H1 (cell line): ENCODE results near the gene UMPS. TPM values are rescaled to one million over a fixed set of nuclear protein-coding genes. Genes with fewer than 3 reads are reported as not detected.
"Not testable (repeated sequence)": the region's sequence is repeated elsewhere in the genome, so short reads cannot be mapped to it uniquely, and the experiment has no call there.

Source experiments
- CTCF ChIA-PET: fragments of 300-600 bp; sonication (Branson Sonifier 250); formaldehyde crosslinking; loops from one replicate; lab custom pipeline; 2021; ENCODE audit not compliant: partially characterized antibody; lab: Charles Lee
- POLR2A ChIA-PET: fragments of 300-600 bp; sonication (Branson Sonifier 250); formaldehyde crosslinking; loops from one replicate; lab custom pipeline; 2021; ENCODE audit warnings: inconsistent platforms; ENCODE audit not compliant: partially characterized antibody; lab: Charles Lee
- DNase-seq, 2 experiments: peaks; one replicate each; pipeline versions ENCODE4 v3.0.0 to v3.0.0-alpha.2; 2010 to 2022; ENCODE audit warnings: low spot score in 2 of 2, low read depth in 1 of 2, mixed read lengths in 1 of 2
- FAIRE-seq: peaks from 2 replicates; lab custom pipeline; 2011; peaks lifted over from hg19 to GRCh38; lab: Jason Lieb, UNC
- H2AFZ ChIP-seq: 2 replicates; pipeline ENCODE4 v1.8.1; 2012; ENCODE audit warnings: low read length, inconsistent platforms
- H2AK5ac ChIP-seq: 2 replicates; pipeline ENCODE4 v1.6.1; 2013; ENCODE audit warnings: low read depth, low read length
- H2BK120ac ChIP-seq: replicated peaks from 2 replicates; pipeline ENCODE3; 2013; ENCODE audit warnings: low read depth, low read length, inconsistent platforms
- H2BK12ac ChIP-seq: 2 replicates; pipeline ENCODE4 v1.6.1; 2013; ENCODE audit warnings: low read depth, low read length
- H2BK15ac ChIP-seq: 2 replicates; pipeline ENCODE4 v1.6.1; 2013; ENCODE audit warnings: low read length
- H2BK20ac ChIP-seq: 2 replicates; pipeline ENCODE4 v1.6.1; 2013; ENCODE audit warnings: low read length
- H2BK5ac ChIP-seq: 2 replicates; pipeline ENCODE4 v1.6.1; 2013; ENCODE audit warnings: low read depth, low read length
- H3K14ac ChIP-seq: 2 replicates; pipeline ENCODE4 v1.6.1; 2013; ENCODE audit warnings: inconsistent platforms; ENCODE audit not compliant: insufficient read length
- H3K18ac ChIP-seq: 2 replicates; pipeline ENCODE4 v1.6.1; 2013; ENCODE audit warnings: low read length; ENCODE audit errors: extremely low read depth
- H3K23ac ChIP-seq: 2 replicates; pipeline ENCODE4 v1.6.1; 2013; ENCODE audit warnings: inconsistent platforms; ENCODE audit not compliant: insufficient read length
- H3K23me2 ChIP-seq: 2 replicates; pipeline ENCODE4 v1.6.1; 2013; ENCODE audit warnings: low read depth, low read length
- H3K27ac ChIP-seq: 2 replicates; pipeline ENCODE4 v1.6.1; 2011; ENCODE audit warnings: low read depth, low read length, inconsistent platforms
- H3K27me3 ChIP-seq, 4 experiments: replicated peaks in 1 of 4; 1 replicate in 1 of 4; 2 replicates in 3 of 4; pipeline versions ENCODE4 v1.6.1 to v1.8.1; 2011 to 2013; ENCODE audit warnings: low read length in 3 of 4, mild to moderate bottlenecking in 3 of 4, inconsistent platforms in 2 of 4, mixed read lengths in 2 of 4, moderate library complexity in 1 of 4; ENCODE audit not compliant: control insufficient read depth in 3 of 4, insufficient read depth in 3 of 4; ENCODE audit errors: extremely low read depth in 1 of 4
- H3K36me3 ChIP-seq, 4 experiments: 2 replicates each; pipeline versions ENCODE4 v1.6.1 to v1.8.1; 2011 to 2013; ENCODE audit warnings: mild to moderate bottlenecking in 4 of 4, low read length in 3 of 4, moderate library complexity in 2 of 4, control low read depth in 1 of 4, inconsistent platforms in 1 of 4; ENCODE audit not compliant: insufficient read depth in 4 of 4, control insufficient read depth in 2 of 4
- H3K4ac ChIP-seq: replicated peaks from 2 replicates; pipeline ENCODE3; 2013; ENCODE audit warnings: low read length, low read depth, mixed read lengths, inconsistent platforms; ENCODE audit not compliant: insufficient read length
- H3K4me1 ChIP-seq, 4 experiments: replicated peaks in 1 of 4; 1 replicate in 1 of 4; 2 replicates in 3 of 4; pipeline versions ENCODE4 v1.6.1 to v1.8.1; 2011 to 2013; ENCODE audit warnings: low read length in 3 of 4, inconsistent platforms in 2 of 4, mixed read lengths in 1 of 4; ENCODE audit not compliant: insufficient read depth in 4 of 4, control insufficient read depth in 3 of 4
- H3K4me2 ChIP-seq, 2 experiments: 2 replicates each; pipeline versions ENCODE4 v1.6.1 to v1.8.1; 2011 to 2013; ENCODE audit warnings: low read depth in 2 of 2, low read length in 2 of 2, control low read depth in 1 of 2, inconsistent platforms in 1 of 2, mild to moderate bottlenecking in 1 of 2; ENCODE audit not compliant: insufficient read depth in 1 of 2
- H3K4me3 ChIP-seq, 4 experiments: fragments of 200-600, 300-600 bp in 1 of 4; sonication (generic), shearing (Covaris generic), sonication (Bioruptor Twin) in 1 of 4; 2 replicates each; pipeline versions ENCODE4 v1.5.1 to v1.8.1; 2011 to 2016; ENCODE audit warnings: low read length in 4 of 4, low read depth in 3 of 4, control low read depth in 2 of 4, inconsistent platforms in 2 of 4, mild to moderate bottlenecking in 2 of 4, mixed read lengths in 1 of 4, moderate library complexity in 1 of 4; ENCODE audit not compliant: insufficient read depth in 2 of 4; ENCODE audit errors: extremely low read depth in 1 of 4
- H3K56ac ChIP-seq: replicated peaks from 2 replicates; pipeline ENCODE3; 2013; ENCODE audit warnings: low read depth, mild to moderate bottlenecking, mixed read lengths, low read length, inconsistent platforms; ENCODE audit not compliant: insufficient read length
- H3K79me1 ChIP-seq: 2 replicates; pipeline ENCODE4 v1.6.1; 2013; ENCODE audit warnings: low read depth, low read length, control low read depth
- H3K79me2 ChIP-seq, 2 experiments: 2 replicates each; pipeline versions ENCODE4 v1.6.1 to v1.8.1; 2012 to 2013; ENCODE audit warnings: low read length in 2 of 2, mild to moderate bottlenecking in 2 of 2, inconsistent platforms in 1 of 2; ENCODE audit not compliant: insufficient read depth in 2 of 2, control insufficient read depth in 1 of 2
- H3K9ac ChIP-seq, 4 experiments: replicated peaks in 1 of 4; 1 replicate in 1 of 4; 2 replicates in 3 of 4; pipeline versions ENCODE4 v1.6.1 to v1.8.1; 2011 to 2013; ENCODE audit warnings: low read depth in 3 of 4, low read length in 3 of 4, control low read depth in 2 of 4, mild to moderate bottlenecking in 2 of 4, moderate library complexity in 2 of 4, inconsistent platforms in 1 of 4; ENCODE audit errors: extremely low read depth in 1 of 4
- H3K9me3 ChIP-seq, 2 experiments: 2 replicates each; pipeline versions ENCODE4 v1.6.1 to v1.8.1; 2012 to 2013; ENCODE audit warnings: mild to moderate bottlenecking in 2 of 2, moderate library complexity in 2 of 2, control low read depth in 1 of 2, inconsistent platforms in 1 of 2, low read depth in 1 of 2, low read length in 1 of 2, mixed read lengths in 1 of 2; ENCODE audit not compliant: insufficient read depth in 2 of 2
- H4K20me1 ChIP-seq, 2 experiments: replicated peaks in 1 of 2; 2 replicates each; pipeline versions ENCODE3 to v1.8.1; 2011 to 2013; ENCODE audit warnings: inconsistent platforms in 2 of 2, low read length in 2 of 2, mild to moderate bottlenecking in 1 of 2; ENCODE audit not compliant: insufficient read depth in 2 of 2, control insufficient read depth in 1 of 2
- H4K5ac ChIP-seq: 2 replicates; pipeline ENCODE4 v1.6.1; 2013; ENCODE audit warnings: low read length, low read depth, mixed read lengths, inconsistent platforms; ENCODE audit not compliant: insufficient read length
- H4K8ac ChIP-seq: 2 replicates; pipeline ENCODE4 v1.8.0; 2013; ENCODE audit warnings: mild to moderate bottlenecking, moderate library complexity, low read length, inconsistent platforms; ENCODE audit not compliant: insufficient read depth; ENCODE audit errors: extremely low read depth
- H4K91ac ChIP-seq: replicated peaks from 2 replicates; pipeline ENCODE3; 2013; ENCODE audit warnings: low read length, mixed read lengths, inconsistent platforms; ENCODE audit not compliant: insufficient read length
- WGBS, 2 experiments: shearing (Covaris generic) in 1 of 2; methylation state at CpG; one replicate each; pipeline versions ENCODE4 v1.1.6 to v1.1.7; 2013 to 2015; ENCODE audit warnings: low lambda C conversion rate in 2 of 2, mixed read lengths in 2 of 2, inconsistent platforms in 1 of 2, low coverage in 1 of 2, missing lambda C conversion rate in 1 of 2; ENCODE audit not compliant: insufficient replicate concordance in 2 of 2, insufficient coverage in 1 of 2, insufficient read length in 1 of 2; ENCODE audit errors: extremely low coverage in 1 of 2, missing lambda C conversion rate in 1 of 2; 5-methylcytosine and 5-hydroxymethylcytosine counted together
- polyA plus RNA-seq, 7 experiments: library from polyadenylated mRNA; depleted of rRNA in 3 of 7; stranded (reverse) in 5 of 7; unstranded in 2 of 7; fragments of >200 nt in 5 of 7; fragments of 200-250 nt in 2 of 7; gene quantifications; 1 replicate in 5 of 7; 2 replicates in 1 of 7; 4 replicates in 1 of 7; pipeline versions ENCODE4 v1.2.1 to v1.2.3, GENCODE V29; 2011 to 2013; ENCODE audit warnings: missing spikeins in 2 of 7, mixed read lengths in 2 of 7
- total RNA-seq: library from RNA; stranded (reverse); fragmentation: NEBNext Ultra II Directional; extraction: Animal tissue kit (Norgen Biotek cat#: 25700); gene quantifications from 2 replicates; pipeline ENCODE4 v1.2.1, GENCODE V29; 2021

UMPS gene
- total and polyA plus RNA-seq, 2 of the 8 experiments (the other 6 are each of a cell fraction or from before 2014, with no cell fraction given): 32.8 to 59.0 TPM

DNA sequence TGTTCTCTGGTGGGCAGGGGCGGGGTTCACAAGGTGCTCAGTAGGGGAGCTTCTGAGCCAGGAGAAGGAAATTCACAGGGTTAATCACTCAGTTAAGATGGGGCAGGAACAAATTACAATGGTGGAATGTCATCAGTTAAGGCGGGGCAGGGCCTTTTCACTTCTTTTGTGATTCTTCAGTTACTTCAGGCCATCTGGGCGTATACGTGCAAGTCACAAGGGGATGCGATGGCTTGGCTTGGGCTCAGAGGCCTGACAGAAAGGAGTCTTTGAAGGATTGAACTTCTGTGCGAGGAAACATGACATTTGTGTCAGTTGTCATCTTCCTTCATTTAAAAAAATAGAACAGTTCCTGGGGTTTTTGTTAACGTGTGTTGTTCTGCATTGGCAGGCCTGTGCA is 27.7 kb downstream of the UMPS start:
- H3K56ac ChIP-seq, H3K27ac ChIP-seq, H2BK120ac ChIP-seq, H3K27me3 ChIP-seq, H3K9ac ChIP-seq, H2AFZ ChIP-seq, H3K9me3 ChIP-seq, H2BK20ac ChIP-seq, H3K79me1 ChIP-seq, H2AK5ac ChIP-seq, H3K4me2 ChIP-seq, H3K4me1 ChIP-seq, H3K36me3 ChIP-seq, H4K5ac ChIP-seq, POLR2A ChIA-PET, H2BK12ac ChIP-seq, H4K20me1 ChIP-seq, DNase-seq, H3K4ac ChIP-seq, H4K8ac ChIP-seq, H3K18ac ChIP-seq, H3K79me2 ChIP-seq, H3K14ac ChIP-seq, FAIRE-seq, H3K23ac ChIP-seq, H3K4me3 ChIP-seq, H3K23me2 ChIP-seq, H2BK15ac ChIP-seq: not testable (repeated sequence)
- 76% methylated on average over 4 of the region's 7 CpGs; no CpG with 5 or more reads in 1 of the 2 experiments for WGBS, 2 experiments
- H4K91ac ChIP-seq: peak overlapping the region; percentile 34
- peak overlapping the region; percentile 1; the same call in 1 of the 2 replicates for H2BK5ac ChIP-seq
- CTCF ChIA-PET: interaction anchor here (1.0 to 11.6 kb wide), 4 partner anchors 12 to 166 kb away, joined by 4 to 173 read pairs (median 20); no protein-coding TSS in a partner anchor
